Pulmonary artery endothelial cell (primary cell): ENCODE results near the gene ORM2. TPM values are rescaled to one million over a fixed set of nuclear protein-coding genes. Genes with fewer than 3 reads are reported as not detected.

Experiments
- DNase-seq: peaks from one replicate; pipeline ENCODE4 v3.0.0-alpha.2; 2011; ENCODE audit warnings: low read depth, low spot score
- total RNA-seq: library from RNA; depleted of rRNA; stranded (reverse); fragments of >200 nt; gene quantifications from 2 replicates; pipeline ENCODE4 v1.2.3, GENCODE V29; 2014

Gene ORM2
- total RNA-seq, 1 donor from 2014 or later: not detected

- peak; percentile 29 for DNase-seq
Measured at GRCh38 chr9:114348906-114349482, 19.3 kb downstream of the ORM2 start.

DNA sequence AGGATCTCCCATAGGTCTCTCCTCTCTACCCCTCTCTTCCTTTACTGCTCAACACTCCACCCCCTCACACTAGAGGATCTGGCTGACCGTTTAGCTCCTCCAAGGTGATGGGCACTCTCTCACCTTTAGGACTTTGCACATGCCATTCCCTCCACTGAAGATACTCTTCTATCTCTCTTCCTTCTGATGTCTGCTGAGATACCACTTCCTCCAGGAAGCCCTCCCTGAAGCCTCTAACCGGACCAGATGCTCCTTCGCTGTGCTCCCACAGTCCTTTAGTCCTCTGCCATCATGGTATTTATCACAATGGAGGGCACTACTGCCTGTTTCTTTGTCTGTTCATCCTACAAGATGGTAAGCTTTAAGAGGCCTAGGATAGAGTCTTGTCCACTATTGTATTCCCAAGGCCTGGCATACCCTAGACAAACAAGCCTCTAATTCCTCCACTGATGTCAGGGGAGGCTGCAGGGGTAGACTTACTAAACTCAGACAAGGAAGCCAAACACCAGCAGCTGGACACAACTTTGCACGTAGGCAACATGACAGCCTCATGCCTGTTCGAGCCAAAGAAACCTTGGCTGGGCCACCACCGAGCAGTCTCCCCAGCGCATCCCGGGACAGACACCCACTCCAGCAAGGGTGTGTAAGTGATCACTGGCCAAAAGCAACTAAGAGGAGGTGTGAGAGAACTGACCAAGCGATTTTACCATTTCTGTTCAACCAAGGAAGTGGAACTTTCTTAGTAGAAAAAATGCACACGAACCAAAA lies 20.2 kb downstream of the ORM2 start:
- DNase-seq: no peak

DNA sequence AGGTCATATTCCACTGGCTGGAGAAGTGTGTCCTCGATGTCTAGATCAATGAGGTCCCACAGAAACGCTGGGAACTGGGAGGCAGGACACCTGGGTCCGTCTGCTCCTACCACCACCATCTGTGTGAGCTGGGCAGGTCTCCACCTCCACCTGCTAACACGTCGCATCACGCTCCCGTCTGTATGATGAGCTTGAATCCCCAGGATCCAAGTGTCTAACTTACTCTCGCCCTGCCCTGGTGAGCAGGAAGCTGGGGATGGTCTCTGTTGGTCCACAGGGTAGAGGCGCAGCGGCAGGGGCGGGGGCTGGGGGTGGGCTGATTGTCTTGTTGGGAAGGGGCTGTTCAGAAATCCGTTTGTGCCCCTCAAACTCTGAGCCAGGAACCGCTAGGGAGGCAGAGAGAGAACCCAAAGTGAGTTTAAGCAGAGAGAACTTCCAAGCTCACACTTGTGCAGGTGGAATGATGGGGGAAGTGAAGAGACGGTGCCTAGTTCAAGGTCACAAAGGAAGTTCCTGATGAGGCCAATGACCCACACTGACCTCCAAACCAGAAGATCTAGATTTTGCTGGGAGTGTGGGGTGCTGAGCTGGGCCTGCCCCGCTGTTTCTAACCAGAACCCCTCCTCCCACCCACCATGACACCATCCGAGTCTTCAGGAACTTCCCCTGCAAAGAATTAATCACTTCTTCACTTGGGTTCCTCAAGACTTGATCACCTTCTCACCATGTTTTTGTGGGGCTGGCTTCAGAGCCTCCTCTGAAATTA lies 21.1 kb downstream of the ORM2 start:
- DNase-seq: no peak

- no peak for DNase-seq
Measured at GRCh38 chr9:114351932-114352331, 22.3 kb downstream of the ORM2 start.

- no peak for DNase-seq
Measured at GRCh38 chr9:114355821-114356220, 26.2 kb downstream of the ORM2 start.

DNA sequence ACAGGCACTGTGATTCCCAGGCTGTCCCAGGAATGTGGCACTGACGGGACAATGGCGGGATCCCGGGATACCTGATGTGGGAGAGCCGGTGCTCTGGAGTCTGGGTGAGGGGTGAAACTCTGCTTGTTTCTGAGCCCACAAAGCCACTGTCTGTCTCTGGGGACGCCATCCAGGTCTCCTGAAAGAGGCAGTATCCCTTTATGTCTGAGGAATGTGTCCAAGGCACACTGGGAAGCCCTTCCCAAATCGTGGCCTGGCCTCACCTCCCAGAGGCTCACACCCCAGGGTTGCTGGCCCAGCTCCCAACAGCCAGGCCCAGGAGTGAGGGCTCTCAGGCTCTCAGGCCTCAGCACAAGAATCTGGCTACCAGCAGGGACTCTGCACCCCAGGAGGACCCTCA lies 27.1 kb downstream of the ORM2 start:
- DNase-seq: no peak

GRCh38 chr9:114357360-114357759 lies 27.7 kb downstream of the ORM2 start:
- DNase-seq: no peak

GRCh38 chr9:114357911-114358328 lies 28.3 kb downstream of the ORM2 start:
- DNase-seq: no peak

DNA sequence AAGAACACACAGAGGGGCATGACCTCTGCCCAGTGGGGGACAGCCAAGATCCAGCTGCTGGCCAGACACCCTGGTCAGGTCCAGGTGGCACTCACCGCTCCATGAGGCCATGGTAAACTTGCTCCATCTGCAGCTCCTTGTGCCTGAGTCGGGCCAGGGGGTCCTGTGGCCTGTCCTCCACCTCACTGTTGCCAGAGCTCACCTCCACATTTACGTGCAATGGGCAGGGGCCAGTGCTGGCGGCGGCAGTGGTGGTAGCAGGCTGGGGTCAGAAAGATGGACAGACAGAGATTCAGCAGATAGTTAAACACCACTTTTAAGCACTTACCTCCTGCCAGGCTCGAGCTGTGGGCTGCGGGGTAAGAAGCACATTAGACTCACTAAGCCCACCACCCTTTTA lies 30.1 kb downstream of the ORM2 start:
- no peak for DNase-seq

DNA sequence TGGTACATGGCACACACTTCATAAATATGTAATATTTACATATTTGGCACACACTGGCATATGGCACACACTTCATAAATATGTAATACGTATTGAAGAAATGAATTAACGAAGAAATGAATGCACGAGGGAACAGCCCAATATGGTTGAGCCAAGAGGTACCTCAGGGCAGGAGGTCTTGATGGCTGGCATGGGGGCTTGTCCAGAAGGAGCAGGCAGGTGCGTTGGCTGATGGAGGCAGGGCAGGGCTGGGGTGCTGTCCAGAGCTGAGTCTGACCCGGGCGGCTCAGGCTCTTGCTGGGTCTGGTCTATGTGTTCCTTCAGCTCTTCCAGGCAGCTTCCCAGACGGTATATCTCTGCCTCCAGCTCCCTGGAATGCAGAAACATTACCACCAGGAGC lies 31.9 kb downstream of the ORM2 start:
- no peak for DNase-seq

DNA sequence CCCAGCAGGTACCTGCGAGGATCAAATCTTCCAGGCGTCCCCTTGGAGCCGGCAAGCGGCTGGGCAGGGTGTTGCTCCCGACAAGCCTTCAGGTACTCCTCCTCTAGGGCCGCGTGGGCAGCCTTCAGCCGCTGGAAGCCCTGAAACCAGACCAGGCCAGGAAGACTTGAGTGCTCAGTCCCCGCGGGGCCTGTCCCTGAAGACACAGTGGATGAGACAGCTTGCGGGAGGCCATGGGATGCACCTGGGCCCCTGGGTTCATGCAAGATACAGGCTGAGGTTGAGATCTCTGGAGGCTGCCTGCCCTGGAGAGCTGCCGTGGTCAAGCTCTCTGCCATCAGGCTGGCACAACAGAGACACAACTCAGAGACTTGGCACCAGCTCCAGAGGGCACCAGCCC lies 32.7 kb downstream of the ORM2 start:
- no peak for DNase-seq

- DNase-seq: no peak
Measured at GRCh38 chr9:114363424-114363823, 33.8 kb downstream of the ORM2 start.

DNA sequence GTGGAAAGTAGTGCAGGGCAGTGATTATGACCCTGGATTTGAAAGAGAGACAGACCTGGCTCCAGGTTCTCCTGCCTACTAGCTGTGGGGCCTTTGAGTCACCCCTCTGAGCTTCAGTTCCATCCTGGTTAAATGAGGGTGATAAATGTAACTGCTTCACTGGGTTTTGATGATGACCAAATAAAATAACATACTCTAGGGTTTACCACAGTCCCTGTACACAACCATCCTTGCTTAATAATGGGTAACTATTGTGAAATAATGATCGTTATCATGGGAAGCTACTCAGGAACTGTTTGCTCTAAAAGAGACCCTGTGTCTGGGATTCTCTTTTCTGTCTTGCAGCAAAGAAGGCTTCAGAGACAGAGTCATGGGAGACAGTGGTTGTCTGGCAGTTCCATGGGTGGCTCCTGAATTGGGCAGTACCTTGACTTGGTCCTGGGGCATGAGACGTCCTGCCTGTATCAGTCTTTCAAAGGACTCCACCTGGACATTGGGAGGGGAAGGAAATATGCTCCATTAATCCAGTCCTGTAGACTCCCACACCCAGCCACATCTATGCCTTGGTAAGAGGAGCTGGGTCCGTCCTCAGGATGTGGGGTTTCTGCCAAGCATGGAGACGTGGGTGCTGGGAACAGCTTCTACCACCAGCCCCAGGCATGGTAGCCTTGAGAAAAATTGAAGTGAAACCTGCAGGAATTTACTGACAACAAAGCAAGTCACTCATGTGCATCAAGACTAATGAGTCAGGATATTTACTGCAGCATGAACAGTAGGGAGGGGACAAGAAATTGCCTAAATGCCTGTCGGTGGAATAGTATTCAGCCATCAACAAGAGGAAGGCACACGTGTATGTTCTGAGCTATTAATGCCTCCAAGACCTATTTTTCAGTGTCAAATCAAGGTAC lies 34.7 kb downstream of the ORM2 start:
- no peak for DNase-seq

DNA sequence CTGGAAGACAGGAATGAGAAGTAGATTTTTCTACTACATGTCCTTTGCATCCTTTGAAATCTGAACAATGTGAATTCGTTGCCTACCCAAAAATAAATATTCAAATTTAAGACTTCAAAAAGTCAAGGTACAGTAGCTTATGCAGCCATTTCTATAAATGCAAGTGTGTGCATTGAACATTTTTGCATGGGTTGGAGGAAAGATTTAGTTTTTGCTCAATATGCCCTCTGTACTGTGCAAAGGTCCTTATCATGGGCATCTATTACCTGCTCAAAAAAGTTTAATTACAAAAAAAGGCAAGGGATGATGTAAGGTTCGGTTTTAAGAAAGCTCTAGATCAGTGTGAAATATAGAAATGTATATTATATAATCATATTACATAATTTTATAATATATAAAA lies 35.5 kb downstream of the ORM2 start:
- DNase-seq: no peak

GRCh38 chr9:114366334-114367128 lies 36.9 kb downstream of the ORM2 start:
- DNase-seq: no peak

DNA sequence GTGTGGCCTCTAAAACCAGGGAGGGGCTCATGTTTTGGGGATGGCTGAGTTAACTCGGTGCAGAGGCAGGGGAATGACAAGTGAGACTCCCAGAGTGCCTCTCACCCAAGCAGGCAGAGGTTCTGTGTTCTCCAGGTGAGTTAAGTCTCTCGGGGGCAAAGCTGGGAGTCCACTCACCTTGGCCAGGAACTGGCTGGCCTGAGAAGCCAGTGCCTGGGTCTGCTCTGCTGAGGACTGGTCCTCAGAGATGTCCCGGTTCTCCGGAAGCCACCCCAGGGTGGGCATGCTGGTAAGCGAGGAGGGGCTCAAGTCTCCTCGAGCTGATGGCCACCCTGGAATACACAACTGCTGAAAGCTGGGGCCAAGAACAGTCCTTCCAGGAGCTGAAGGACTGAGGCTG lies 37.7 kb downstream of the ORM2 start:
- DNase-seq: no peak

- DNase-seq: no peak
Measured at GRCh38 chr9:114367772-114368569, 38.3 kb downstream of the ORM2 start.

- no peak for DNase-seq
Measured at GRCh38 chr9:114369216-114370130, 39.8 kb downstream of the ORM2 start.
